MM.1S (cell line): ENCODE measurements around the gene EMB.

Experiments used
- CTCF ChIP-seq: fragments of 300-600 bp; sonication (generic); IDR thresholded peaks from 2 replicates; pipeline ENCODE4 v1.5.1; 2016; ENCODE audit warnings: antibody characterized with exemption, low read length, mixed read lengths
- EZH2 ChIP-seq: fragments of 300-600 bp; sonication (generic); optimal IDR thresholded peaks from 2 replicates; pipeline ENCODE3; 2017; ENCODE audit warnings: low read depth, mild to moderate bottlenecking, antibody characterized with exemption, low read length, mixed read lengths
- EZH2phosphoT487 ChIP-seq: fragments of 300-600 bp; sonication (generic); IDR thresholded peaks from 2 replicates; pipeline ENCODE4 v1.6.1; 2018; ENCODE audit warnings: antibody characterized with exemption, low read length

GRCh38 chr5:50435168-50435567 lies 5.9 kb downstream of the EMB start:
- TF ChIP-seq CTCF: no peak
- TF ChIP-seq EZH2: no peak
- TF ChIP-seq EZH2phosphoT487: no peak
